Activated CD4-positive, CD25-positive, alpha-beta regulatory T cell treated with anti-CD3 and anti-CD28 coated beads, Interleukin-2, amount 50 U/mL, for 72 hours (primary cell): Measurements from ENCODE around the gene PHACTR2.
"Not testable (repeated sequence)": the region's sequence is repeated elsewhere in the genome, so short reads cannot be mapped to it uniquely, and the experiment has no call there.

Source experiments
- DNase-seq: peaks from one replicate; pipeline ENCODE4 v3.0.0; 2021

PHACTR2 gene

GRCh38 chr6:143773506-143774150, 95.9 kb downstream of the PHACTR2 start:
- DNase-seq: no peak

GRCh38 chr6:143774347-143774746, 96.6 kb downstream of the PHACTR2 start:
- no peak for DNase-seq

GRCh38 chr6:143775336-143775735, 97.6 kb downstream of the PHACTR2 start:
- DNase-seq: no peak

GRCh38 chr6:143778926-143779325, 101.2 kb downstream of the PHACTR2 start:
- DNase-seq: no peak

- no peak for DNase-seq
These were observed 104.7 kb downstream of the PHACTR2 start for GRCh38 chr6:143782481-143782880.

- no peak for DNase-seq
These were observed 105.3 kb downstream of the PHACTR2 start for GRCh38 chr6:143783077-143783476.

GRCh38 chr6:143784316-143784715, 106.6 kb downstream of the PHACTR2 start:
- DNase-seq: no peak

GRCh38 chr6:143786371-143786770, 108.6 kb downstream of the PHACTR2 start:
- DNase-seq: not testable (repeated sequence)

GRCh38 chr6:143792402-143793279, 114.9 kb downstream of the PHACTR2 start:
- DNase-seq: no peak

GRCh38 chr6:143793280-143793619, 115.5 kb downstream of the PHACTR2 start:
- no peak for DNase-seq

GRCh38 chr6:143796551-143796950, 118.8 kb downstream of the PHACTR2 start:
- DNase-seq: not testable (repeated sequence)

- DNase-seq: not testable (repeated sequence)
These were observed 120.7 kb downstream of the PHACTR2 start for GRCh38 chr6:143798487-143798886.

GRCh38 chr6:143802833-143803565, 125.2 kb downstream of the PHACTR2 start:
- DNase-seq: no peak

GRCh38 chr6:143803769-143804568, 126.2 kb downstream of the PHACTR2 start:
- DNase-seq: no peak

GRCh38 chr6:143804835-143805239, 127.1 kb downstream of the PHACTR2 start:
- DNase-seq: no peak

- peak; percentile 51 for DNase-seq
These were observed 128.7 kb downstream of the PHACTR2 start for GRCh38 chr6:143806282-143807102.

- no peak for DNase-seq
These were observed 129.5 kb downstream of the PHACTR2 start for GRCh38 chr6:143807103-143807772.

- DNase-seq: no peak
These were observed 133.0 kb downstream of the PHACTR2 start for GRCh38 chr6:143810745-143811144.

- DNase-seq: no peak
These were observed 133.9 kb downstream of the PHACTR2 start for GRCh38 chr6:143811501-143812157.

GRCh38 chr6:143817621-143818020, 139.9 kb downstream of the PHACTR2 start:
- DNase-seq: no peak

- DNase-seq: no peak
These were observed 143.6 kb downstream of the PHACTR2 start for GRCh38 chr6:143821359-143821758.
